Measurements from ENCODE around the gene AFAP1L2.

Gene AFAP1L2

GRCh38 chr10:114332301-114333192, 71.8 kb downstream of the AFAP1L2 start:
- no peak for DNase-seq

GRCh38 chr10:114329634-114330365, 74.5 kb downstream of the AFAP1L2 start:
- no peak for DNase-seq

GRCh38 chr10:114328874-114329273, 75.4 kb downstream of the AFAP1L2 start:
- DNase-seq = no peak

- DNase-seq = no peak
These were observed 75.9 kb downstream of the AFAP1L2 start for GRCh38 chr10:114328441-114328812.

GRCh38 chr10:114327537-114328440, 76.5 kb downstream of the AFAP1L2 start:
- no peak for DNase-seq

GRCh38 chr10:114326795-114327194, 77.5 kb downstream of the AFAP1L2 start:
- DNase-seq = no peak

- DNase-seq = no peak
These were observed 81.3 kb downstream of the AFAP1L2 start for GRCh38 chr10:114323023-114323422.

- DNase-seq = no peak
These were observed 82.0 kb downstream of the AFAP1L2 start for GRCh38 chr10:114322344-114322743.

- DNase-seq = no peak
These were observed 83.8 kb downstream of the AFAP1L2 start for GRCh38 chr10:114320249-114321116.

GRCh38 chr10:114319406-114320248, 84.7 kb downstream of the AFAP1L2 start:
- DNase-seq = no peak

- DNase-seq = no peak
These were observed 87.6 kb downstream of the AFAP1L2 start for GRCh38 chr10:114316744-114317143.

GRCh38 chr10:114315566-114316420, 88.5 kb downstream of the AFAP1L2 start:
- DNase-seq = no peak

GRCh38 chr10:114313866-114314265, 90.4 kb downstream of the AFAP1L2 start:
- DNase-seq = no peak

- no peak for DNase-seq
These were observed 91.2 kb downstream of the AFAP1L2 start for GRCh38 chr10:114313139-114313538.

GRCh38 chr10:114311496-114312209, 92.6 kb downstream of the AFAP1L2 start:
- DNase-seq = no peak

- no peak for DNase-seq
These were observed 93.3 kb downstream of the AFAP1L2 start for GRCh38 chr10:114311023-114311422.

GRCh38 chr10:114310346-114310745, 94.0 kb downstream of the AFAP1L2 start:
- no peak for DNase-seq

GRCh38 chr10:114309364-114309651, 95.0 kb downstream of the AFAP1L2 start:
- DNase-seq = no peak

GRCh38 chr10:114308531-114309363, 95.6 kb downstream of the AFAP1L2 start:
- DNase-seq = no peak

Data from SW 1271 (cell line).